ENCODE results near the gene DGKI.

DGKI gene

DNA sequence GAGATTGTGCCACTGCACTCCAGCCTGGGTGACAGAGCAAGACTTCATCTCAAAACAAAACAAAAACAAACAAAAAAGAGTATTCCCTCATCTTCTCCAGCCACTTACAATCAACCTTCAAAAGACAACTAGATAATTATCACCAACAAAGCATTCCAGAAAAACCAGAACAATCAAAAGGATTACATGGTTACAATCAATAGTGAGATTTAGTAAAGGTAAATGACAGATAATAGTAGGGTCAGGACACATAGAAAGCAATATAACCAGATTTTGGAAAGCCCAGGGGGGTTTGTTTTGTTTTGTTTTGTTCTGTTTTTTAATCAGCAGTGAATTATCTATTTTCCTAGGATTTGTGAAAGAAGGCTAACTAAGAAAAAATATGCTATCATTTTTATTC, 412.2 kb downstream of the DGKI start:
- DNase-seq (ENCODE audit: low read depth): no peak
- TF ChIP-seq, protein P1, sequence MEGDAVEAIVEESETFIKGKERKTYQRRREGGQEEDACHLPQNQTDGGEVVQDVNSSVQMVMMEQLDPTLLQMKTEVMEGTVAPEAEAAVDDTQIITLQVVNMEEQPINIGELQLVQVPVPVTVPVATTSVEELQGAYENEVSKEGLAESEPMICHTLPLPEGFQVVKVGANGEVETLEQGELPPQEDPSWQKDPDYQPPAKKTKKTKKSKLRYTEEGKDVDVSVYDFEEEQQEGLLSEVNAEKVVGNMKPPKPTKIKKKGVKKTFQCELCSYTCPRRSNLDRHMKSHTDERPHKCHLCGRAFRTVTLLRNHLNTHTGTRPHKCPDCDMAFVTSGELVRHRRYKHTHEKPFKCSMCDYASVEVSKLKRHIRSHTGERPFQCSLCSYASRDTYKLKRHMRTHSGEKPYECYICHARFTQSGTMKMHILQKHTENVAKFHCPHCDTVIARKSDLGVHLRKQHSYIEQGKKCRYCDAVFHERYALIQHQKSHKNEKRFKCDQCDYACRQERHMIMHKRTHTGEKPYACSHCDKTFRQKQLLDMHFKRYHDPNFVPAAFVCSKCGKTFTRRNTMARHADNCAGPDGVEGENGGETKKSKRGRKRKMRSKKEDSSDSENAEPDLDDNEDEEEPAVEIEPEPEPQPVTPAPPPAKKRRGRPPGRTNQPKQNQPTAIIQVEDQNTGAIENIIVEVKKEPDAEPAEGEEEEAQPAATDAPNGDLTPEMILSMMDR (IDR thresholded peaks at IDR 0.05; ENCODE audit: control insufficient read depth, extremely low read depth, insufficient read depth): no peak
- H3K4me3 ChIP-seq (ENCODE audit: low read depth, low read length): no peak overlapping the region

DNA sequence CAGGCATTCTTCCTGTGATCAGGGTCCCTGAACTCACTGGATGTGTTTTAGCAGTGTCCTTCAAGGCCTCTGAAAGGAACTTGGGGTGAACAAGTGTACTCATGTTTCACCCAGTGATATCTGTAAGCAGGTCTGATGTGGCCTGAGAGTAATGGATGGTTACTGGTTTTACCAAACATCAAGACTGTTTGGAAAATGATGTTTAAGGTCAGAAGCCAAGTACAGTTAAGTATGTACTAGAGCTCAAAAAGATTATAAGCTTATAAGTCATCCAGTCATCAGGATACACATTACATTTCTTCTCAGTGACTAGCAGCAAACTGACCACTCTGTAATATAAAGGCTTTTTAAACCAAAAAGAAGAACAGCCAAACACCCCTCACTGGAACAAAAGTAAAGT, 423.5 kb downstream of the DGKI start:
- TF ChIP-seq, protein P1 (IDR thresholded peaks at IDR 0.05; ENCODE audit: control insufficient read depth, extremely low read depth, insufficient read depth): no peak
- no peak overlapping the region for H3K4me3 ChIP-seq (ENCODE audit: low read depth, low read length)
- DNase-seq (ENCODE audit: low read depth): no peak

DNA sequence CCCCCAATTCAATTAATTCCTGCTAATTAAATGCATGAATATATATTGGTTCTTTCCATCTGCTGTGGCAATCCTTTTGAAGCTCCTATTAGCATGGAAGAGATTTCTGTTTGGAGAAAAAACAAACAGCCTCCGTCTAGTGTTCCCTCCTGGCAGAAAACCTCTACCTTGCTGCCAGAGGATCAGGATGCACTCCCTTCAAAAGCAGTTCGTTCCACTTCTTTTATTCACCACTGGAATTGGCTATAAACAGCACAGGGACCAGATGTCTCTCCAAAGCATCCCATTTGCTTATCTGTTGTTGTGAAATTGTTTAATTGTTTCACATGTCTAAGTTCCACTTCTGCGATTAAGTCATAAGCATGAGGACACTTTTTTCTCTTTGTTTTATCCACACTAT, 425.4 kb downstream of the DGKI start:
- TF ChIP-seq, protein P1 (IDR thresholded peaks at IDR 0.05; ENCODE audit: control insufficient read depth, extremely low read depth, insufficient read depth): no peak
- DNase-seq (ENCODE audit: low read depth): peak; percentile 8
- no peak overlapping the region for H3K4me3 ChIP-seq (ENCODE audit: low read depth, low read length)

DNA sequence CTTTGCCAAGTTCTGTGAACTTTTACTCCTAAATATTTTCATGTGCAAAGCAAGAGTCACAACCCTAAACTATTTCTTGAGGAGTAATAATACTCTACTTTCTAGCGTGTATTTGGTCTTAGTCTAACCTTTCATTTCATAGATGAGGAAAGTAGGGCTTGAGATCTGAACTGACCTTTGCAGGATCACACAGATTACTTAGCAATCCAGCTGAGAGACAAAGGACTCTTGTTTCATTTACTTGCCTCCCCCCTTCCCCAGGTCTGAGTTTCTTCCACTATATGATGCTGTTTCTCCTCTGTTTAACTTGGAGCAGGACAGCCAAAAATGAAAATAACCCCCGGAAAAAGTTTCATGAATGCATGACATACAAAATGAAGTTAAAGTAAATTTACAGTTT, 427.9 kb downstream of the DGKI start:
- H3K4me3 ChIP-seq (ENCODE audit: low read depth, low read length): no peak overlapping the region
- no peak for DNase-seq (ENCODE audit: low read depth)

DNA sequence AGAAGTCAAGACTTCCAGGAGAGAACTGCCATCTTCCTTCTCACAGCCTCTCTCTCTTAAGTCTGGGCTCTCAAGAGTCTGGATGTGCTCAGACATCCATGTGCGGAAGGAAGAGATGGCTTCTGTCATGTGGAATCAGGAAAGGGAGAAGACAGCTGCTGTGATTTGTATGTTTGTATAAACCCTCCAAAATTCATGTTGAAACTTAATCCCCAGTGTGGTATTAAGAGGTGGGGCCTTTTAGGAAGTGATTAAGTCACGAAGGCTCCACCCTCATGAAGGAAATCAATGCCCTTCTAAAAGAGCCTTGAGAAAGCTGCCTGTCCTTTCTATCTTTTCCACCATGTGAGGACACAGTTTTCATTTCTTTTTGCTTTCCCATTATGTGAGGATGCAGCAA, 429.3 kb downstream of the DGKI start:
- TF ChIP-seq, protein P1 (IDR thresholded peaks at IDR 0.05; ENCODE audit: control insufficient read depth, extremely low read depth, insufficient read depth): no peak
- no peak overlapping the region for H3K4me3 ChIP-seq (ENCODE audit: low read depth, low read length)
- no peak for DNase-seq (ENCODE audit: low read depth)

More for the DNA sequence above, 427.9 kb downstream of the DGKI start:
- TF ChIP-seq, protein P1 (IDR thresholded peaks at IDR 0.05; ENCODE audit: control insufficient read depth, extremely low read depth, insufficient read depth): no peak

DNA sequence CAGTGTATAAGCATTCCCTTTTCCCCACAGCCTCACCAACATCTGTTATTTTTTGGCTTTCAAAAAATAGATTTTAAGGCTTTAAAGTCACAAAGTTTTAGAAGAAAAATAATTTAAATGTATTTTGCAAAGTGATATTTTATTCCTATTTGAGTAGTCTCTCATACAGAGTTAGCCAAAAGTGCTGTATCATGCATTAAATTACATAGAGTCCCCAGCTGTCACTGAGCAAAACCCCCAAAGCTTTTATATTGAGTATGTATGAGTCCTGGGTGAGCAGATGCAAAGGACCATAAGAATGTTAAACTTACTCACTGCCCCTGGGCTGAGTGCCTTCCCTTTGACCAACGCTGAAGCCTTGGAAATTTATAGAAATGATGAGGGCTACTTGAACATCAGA, 432.9 kb downstream of the DGKI start:
- TF ChIP-seq, protein P1 (IDR thresholded peaks at IDR 0.05; ENCODE audit: control insufficient read depth, extremely low read depth, insufficient read depth): no peak
- no peak overlapping the region for H3K4me3 ChIP-seq (ENCODE audit: low read depth, low read length)
- no peak for DNase-seq (ENCODE audit: low read depth)

DNA sequence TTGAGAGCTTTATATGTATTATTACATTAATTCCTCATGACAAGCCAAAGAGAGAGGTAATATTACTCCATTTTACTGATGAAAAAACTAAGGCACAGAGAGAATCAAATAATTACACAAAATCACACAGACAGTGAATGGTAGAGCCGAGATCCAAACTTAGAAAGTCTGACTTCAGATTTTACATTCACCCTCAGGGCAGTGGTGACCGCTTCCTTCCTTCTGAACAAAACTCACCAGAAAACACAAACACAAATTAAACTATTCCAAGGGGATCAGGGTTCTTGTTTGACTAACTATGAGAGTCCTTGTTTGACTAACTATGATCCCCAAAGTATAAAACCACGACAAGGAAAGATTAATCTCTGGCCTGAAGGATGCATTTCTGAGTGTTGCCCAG, 435.3 kb downstream of the DGKI start:
- TF ChIP-seq, protein P1 (IDR thresholded peaks at IDR 0.05; ENCODE audit: control insufficient read depth, extremely low read depth, insufficient read depth): no peak
- no peak for DNase-seq (ENCODE audit: low read depth)
- H3K4me3 ChIP-seq (ENCODE audit: low read depth, low read length): no peak overlapping the region
